ENCODE results near the gene CNTNAP2. TPM values are rescaled to one million over a fixed set of nuclear protein-coding genes. Genes with fewer than 3 reads are reported as not detected.

CNTNAP2 gene
- total RNA-seq, 1 experiment from 2014 or later: 60.0 TPM

- POLR2A ChIA-PET (ENCODE audit: low non-redundant PET): no interaction called here
- no TSS peak for BruUV-seq (replicated peaks)
- Histone ChIP-seq H3K9me3 (ENCODE audit: low read depth, low read length, poor library complexity, severe bottlenecking) (no peaks in the 10 kb centered on the region), H3K4me1 (ENCODE audit: insufficient read depth, low read length, poor library complexity, severe bottlenecking) (peaks cover 15% of the 10 kb centered on the region), H3K27ac (ENCODE audit: low read depth, low read length, poor library complexity, severe bottlenecking) (no peak overlapping the region), H3K4me3 (ENCODE audit: low read depth, low read length, poor library complexity, severe bottlenecking) (no peak overlapping the region), H3K36me3 (ENCODE audit: insufficient read depth, low read length, poor library complexity, severe bottlenecking) (no peaks in the 10 kb centered on the region), H3K27me3 (replicated peaks; ENCODE audit: insufficient read depth, low read depth, low read length, poor library complexity) (no peaks in the 10 kb centered on the region)
- TF ChIP-seq EZH2 (IDR thresholded peaks at IDR 0.05; ENCODE audit: borderline replicate concordance, low read depth, low read length, poor library complexity, severe bottlenecking): no peak
- no peak for DNase-seq (ENCODE audit: low spot score)
- intact Hi-C loops (cut with micrococcal nuclease; ENCODE audit: unreplicated experiment): loop anchor here (1.0 kb wide), 1 partner anchor 29 kb away; no protein-coding TSS in a partner anchor
- CTCF ChIA-PET: no interaction called here
These were observed 745.1 kb downstream of the CNTNAP2 start for GRCh38 chr7:146861701-146862100.

DNA sequence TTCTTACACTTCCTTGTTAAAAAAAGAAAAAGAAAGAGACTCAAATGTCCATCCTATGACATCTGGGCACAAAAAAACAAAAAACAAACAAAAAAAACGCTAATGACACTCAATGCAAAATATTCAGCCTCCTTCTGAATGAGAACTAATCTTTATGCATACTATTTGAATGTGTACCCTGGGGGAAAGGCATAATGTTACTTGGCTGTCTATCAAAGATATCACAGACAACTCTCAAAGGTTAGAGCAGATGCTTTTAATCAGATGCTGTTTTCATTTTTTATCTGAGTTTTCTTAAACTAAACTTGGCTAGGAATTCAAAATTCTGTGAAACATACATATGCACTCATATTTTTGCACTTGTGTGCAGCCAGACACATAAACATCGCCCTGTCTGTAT lies 745.8 kb downstream of the CNTNAP2 start:
- TF ChIP-seq, protein P1, sequence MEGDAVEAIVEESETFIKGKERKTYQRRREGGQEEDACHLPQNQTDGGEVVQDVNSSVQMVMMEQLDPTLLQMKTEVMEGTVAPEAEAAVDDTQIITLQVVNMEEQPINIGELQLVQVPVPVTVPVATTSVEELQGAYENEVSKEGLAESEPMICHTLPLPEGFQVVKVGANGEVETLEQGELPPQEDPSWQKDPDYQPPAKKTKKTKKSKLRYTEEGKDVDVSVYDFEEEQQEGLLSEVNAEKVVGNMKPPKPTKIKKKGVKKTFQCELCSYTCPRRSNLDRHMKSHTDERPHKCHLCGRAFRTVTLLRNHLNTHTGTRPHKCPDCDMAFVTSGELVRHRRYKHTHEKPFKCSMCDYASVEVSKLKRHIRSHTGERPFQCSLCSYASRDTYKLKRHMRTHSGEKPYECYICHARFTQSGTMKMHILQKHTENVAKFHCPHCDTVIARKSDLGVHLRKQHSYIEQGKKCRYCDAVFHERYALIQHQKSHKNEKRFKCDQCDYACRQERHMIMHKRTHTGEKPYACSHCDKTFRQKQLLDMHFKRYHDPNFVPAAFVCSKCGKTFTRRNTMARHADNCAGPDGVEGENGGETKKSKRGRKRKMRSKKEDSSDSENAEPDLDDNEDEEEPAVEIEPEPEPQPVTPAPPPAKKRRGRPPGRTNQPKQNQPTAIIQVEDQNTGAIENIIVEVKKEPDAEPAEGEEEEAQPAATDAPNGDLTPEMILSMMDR (conservative IDR thresholded peaks at IDR 0.05; ENCODE audit: low read depth, low read length): no peak
- TF ChIP-seq EZH2 (IDR thresholded peaks at IDR 0.05; ENCODE audit: borderline replicate concordance, low read depth, low read length, poor library complexity, severe bottlenecking): no peak
- CTCF ChIA-PET: no interaction called here
- no TSS peak for BruUV-seq (replicated peaks)

GRCh38 chr7:146864644-146865043 lies 748.0 kb downstream of the CNTNAP2 start:
- H3K4me1 ChIP-seq (ENCODE audit: insufficient read depth, low read length, poor library complexity, severe bottlenecking): peaks cover 15% of the 10 kb centered on the region
- no peak for DNase-seq (ENCODE audit: low spot score)
- intact Hi-C loops (cut with micrococcal nuclease; ENCODE audit: unreplicated experiment): no loop called here
- H3K4me3 ChIP-seq (ENCODE audit: low read depth, low read length, poor library complexity, severe bottlenecking): no peak overlapping the region
- no peaks in the 10 kb centered on the region for H3K36me3 ChIP-seq (ENCODE audit: insufficient read depth, low read length, poor library complexity, severe bottlenecking)
- H3K9me3 ChIP-seq (ENCODE audit: low read depth, low read length, poor library complexity, severe bottlenecking): no peaks in the 10 kb centered on the region
- TF ChIP-seq, protein P1 (conservative IDR thresholded peaks at IDR 0.05; ENCODE audit: low read depth, low read length): no peak
- no peak for TF ChIP-seq EZH2 (IDR thresholded peaks at IDR 0.05; ENCODE audit: borderline replicate concordance, low read depth, low read length, poor library complexity, severe bottlenecking)
- no peaks in the 10 kb centered on the region for H3K27me3 ChIP-seq (replicated peaks; ENCODE audit: insufficient read depth, low read depth, low read length, poor library complexity)
- no peak overlapping the region for H3K27ac ChIP-seq (ENCODE audit: low read depth, low read length, poor library complexity, severe bottlenecking)
- BruUV-seq (replicated peaks): no TSS peak
- CTCF ChIA-PET: no interaction called here
- POLR2A ChIA-PET (ENCODE audit: low non-redundant PET): no interaction called here

More for the DNA sequence above, 745.8 kb downstream of the CNTNAP2 start:
- Histone ChIP-seq H3K4me1 (ENCODE audit: insufficient read depth, low read length, poor library complexity, severe bottlenecking) (peaks cover 15% of the 10 kb centered on the region), H3K9me3 (ENCODE audit: low read depth, low read length, poor library complexity, severe bottlenecking) (no peaks in the 10 kb centered on the region), H3K4me3 (ENCODE audit: low read depth, low read length, poor library complexity, severe bottlenecking) (no peak overlapping the region), H3K27ac (ENCODE audit: low read depth, low read length, poor library complexity, severe bottlenecking) (no peak overlapping the region), H3K27me3 (replicated peaks; ENCODE audit: insufficient read depth, low read depth, low read length, poor library complexity) (no peaks in the 10 kb centered on the region), H3K36me3 (ENCODE audit: insufficient read depth, low read length, poor library complexity, severe bottlenecking) (no peaks in the 10 kb centered on the region)
- POLR2A ChIA-PET (ENCODE audit: low non-redundant PET): no interaction called here
- intact Hi-C loops (cut with micrococcal nuclease; ENCODE audit: unreplicated experiment): loop anchor here (1.0 kb wide), 1 partner anchor 30 kb away; no protein-coding TSS in a partner anchor
- peak; percentile 22 for DNase-seq (ENCODE audit: low spot score)

DNA sequence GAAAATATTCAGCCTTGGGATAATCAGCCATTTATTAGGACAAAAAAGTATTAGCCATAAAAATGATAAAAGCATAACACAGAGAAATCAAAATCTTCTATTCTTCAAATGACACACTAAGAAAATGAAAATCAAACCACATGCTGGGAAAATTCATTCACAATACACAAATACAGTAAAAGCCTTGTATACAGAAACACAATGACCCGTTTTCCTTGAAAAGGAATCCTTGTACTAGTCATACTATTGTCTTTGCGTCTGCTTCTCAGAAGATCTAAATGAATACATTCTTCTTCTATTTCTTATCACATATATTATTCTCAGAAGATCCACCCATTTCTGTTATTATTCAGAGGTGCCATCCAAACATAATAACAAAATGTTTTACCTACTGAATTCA lies 749.1 kb downstream of the CNTNAP2 start:
- no peaks in the 10 kb centered on the region for H3K27me3 ChIP-seq (replicated peaks; ENCODE audit: insufficient read depth, low read depth, low read length, poor library complexity)
- no peaks in the 10 kb centered on the region for H3K36me3 ChIP-seq (ENCODE audit: insufficient read depth, low read length, poor library complexity, severe bottlenecking)
- TF ChIP-seq EZH2 (IDR thresholded peaks at IDR 0.05; ENCODE audit: borderline replicate concordance, low read depth, low read length, poor library complexity, severe bottlenecking): no peak
- TF ChIP-seq, protein P1 (conservative IDR thresholded peaks at IDR 0.05; ENCODE audit: low read depth, low read length): no peak
- H3K4me3 ChIP-seq (ENCODE audit: low read depth, low read length, poor library complexity, severe bottlenecking): no peak overlapping the region
- no TSS peak for BruUV-seq (replicated peaks)
- CTCF ChIA-PET: no interaction called here
- intact Hi-C loops (cut with micrococcal nuclease; ENCODE audit: unreplicated experiment): no loop called here
- POLR2A ChIA-PET (ENCODE audit: low non-redundant PET): no interaction called here
- DNase-seq (ENCODE audit: low spot score): no peak
- no peaks in the 10 kb centered on the region for H3K9me3 ChIP-seq (ENCODE audit: low read depth, low read length, poor library complexity, severe bottlenecking)
- peaks cover 15% of the 10 kb centered on the region for H3K4me1 ChIP-seq (ENCODE audit: insufficient read depth, low read length, poor library complexity, severe bottlenecking)
- no peak overlapping the region for H3K27ac ChIP-seq (ENCODE audit: low read depth, low read length, poor library complexity, severe bottlenecking)
